ENCODE measurements around the gene OGFOD2. TPM values are rescaled to one million over a fixed set of nuclear protein-coding genes. Genes with fewer than 3 reads are reported as not detected.

OGFOD2 gene
- total and polyA plus RNA-seq, 10 donors = 9.5 to 32.3 (median 20.5) TPM

DNA sequence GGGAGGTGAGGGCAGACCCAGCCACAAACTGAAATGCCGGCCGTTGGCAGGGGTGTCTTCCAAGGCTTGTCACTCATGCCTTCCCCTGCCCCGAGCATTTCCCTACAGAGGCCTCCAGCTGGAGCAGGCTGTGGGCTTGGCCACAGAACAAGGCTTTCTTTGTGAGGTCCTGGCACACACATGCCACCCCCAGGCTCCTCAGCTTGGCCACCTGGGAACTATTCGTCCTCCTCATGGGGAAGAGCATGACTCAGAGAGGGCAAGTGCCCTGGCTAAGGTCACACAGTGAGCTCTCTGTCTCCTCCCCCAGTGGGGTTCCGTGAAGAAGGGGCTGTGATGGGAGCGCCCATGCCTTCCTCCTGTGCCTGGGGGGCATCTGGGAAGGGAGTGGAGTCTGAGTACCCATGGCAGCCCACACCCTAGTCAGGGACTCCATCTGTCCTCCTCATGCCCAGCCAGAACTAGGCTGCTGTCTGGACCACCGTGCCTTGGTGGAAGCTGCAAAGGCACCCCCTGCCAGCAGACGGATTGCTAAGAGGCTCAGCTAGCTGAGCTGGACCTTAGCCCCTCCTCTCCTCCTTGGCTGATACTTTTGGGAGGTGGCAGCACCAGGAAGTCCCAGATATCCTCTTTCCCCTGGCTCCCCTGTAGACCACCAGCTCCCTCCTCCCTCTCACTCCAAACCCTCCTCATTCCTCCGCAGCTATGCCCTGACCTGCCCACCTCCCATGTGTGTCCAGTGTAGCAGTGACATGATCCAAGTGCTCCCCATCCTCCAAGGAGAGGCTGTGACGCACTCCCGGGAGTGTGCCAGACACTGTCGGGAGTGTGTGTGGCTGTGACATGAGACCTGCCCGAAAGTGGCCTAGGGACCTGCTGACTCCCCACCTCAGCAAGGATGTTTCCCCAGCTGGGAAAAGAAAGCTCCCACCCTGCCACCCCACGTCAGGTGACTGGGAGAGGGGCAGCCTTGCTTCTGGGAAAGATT lies 30.1 kb upstream of the OGFOD2 start:
- WGBS, 5 donors = 84 to 92% (median 89%) methylated on average over 9 to 14 of the region's 14 CpGs
- intact Hi-C loops (cut with DNase I; ENCODE audit: low total_unique reads) = no loop called here
- Histone ChIP-seq H3K27me3 (replicated peaks in 1 of 7) (no peaks in the 10 kb centered on the region), H3K27ac (no peak overlapping the region), H3K9me3 (no peaks in the 10 kb centered on the region), H3K36me3 (no peaks in the 10 kb centered on the region), H3K4me3 (no peak overlapping the region), H3K4me1 (peaks cover 3 to 51% (median 27%) of the 10 kb centered on the region in 6 donors)
- DNase-seq = no peak
- TF ChIP-seq POLR2AphosphoS5 (IDR thresholded peaks at IDR 0.05) = no peak

DNA sequence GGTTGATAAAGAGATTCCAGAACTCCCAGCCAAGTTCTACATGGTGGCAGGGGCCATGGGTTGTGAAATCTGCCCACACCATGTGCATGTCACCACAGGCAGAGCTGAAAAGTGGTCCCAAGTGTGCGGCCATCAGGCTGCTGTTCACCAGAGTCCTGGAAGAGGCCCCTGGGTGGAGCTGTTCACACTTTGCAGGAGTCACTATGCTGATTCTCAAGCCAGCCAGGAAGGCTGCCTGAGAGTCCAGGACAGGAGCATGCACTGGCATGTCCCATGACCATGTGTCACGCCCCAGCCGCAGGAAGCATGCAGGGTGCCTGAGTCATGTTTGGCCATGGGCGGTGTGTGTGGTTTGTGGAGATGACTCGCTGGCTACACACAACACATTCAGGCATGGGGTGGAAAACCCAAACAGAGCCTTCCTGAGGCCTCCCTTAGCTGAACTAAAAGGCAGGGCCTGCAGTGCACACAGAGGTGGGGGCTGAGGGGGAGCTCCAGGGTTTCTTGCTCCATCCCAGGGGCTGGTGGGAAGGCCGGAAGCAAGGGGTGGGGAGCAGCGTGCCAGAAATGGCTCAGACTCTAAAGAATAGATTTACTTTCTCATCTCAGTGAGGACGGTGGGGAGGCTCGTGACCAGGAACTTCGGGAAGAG lies 28.2 kb upstream of the OGFOD2 start:
- peak; percentile 88 for DNase-seq
- intact Hi-C loops (cut with DNase I; ENCODE audit: low total_unique reads) = no loop called here
- H3K27me3 ChIP-seq (replicated peaks in 1 of 7) = no peaks in the 10 kb centered on the region
- peak overlapping the region in 6 of 8 donors; percentile 6 to 75 (median 57) for H3K27ac ChIP-seq
- no peaks in the 10 kb centered on the region for H3K9me3 ChIP-seq
- TF ChIP-seq POLR2A (IDR thresholded peaks at IDR 0.05) = no peak
- TF ChIP-seq POLR2AphosphoS5 (IDR thresholded peaks at IDR 0.05) = peak; percentile 59 to 73 (median 59)
- TF ChIP-seq, protein P1, sequence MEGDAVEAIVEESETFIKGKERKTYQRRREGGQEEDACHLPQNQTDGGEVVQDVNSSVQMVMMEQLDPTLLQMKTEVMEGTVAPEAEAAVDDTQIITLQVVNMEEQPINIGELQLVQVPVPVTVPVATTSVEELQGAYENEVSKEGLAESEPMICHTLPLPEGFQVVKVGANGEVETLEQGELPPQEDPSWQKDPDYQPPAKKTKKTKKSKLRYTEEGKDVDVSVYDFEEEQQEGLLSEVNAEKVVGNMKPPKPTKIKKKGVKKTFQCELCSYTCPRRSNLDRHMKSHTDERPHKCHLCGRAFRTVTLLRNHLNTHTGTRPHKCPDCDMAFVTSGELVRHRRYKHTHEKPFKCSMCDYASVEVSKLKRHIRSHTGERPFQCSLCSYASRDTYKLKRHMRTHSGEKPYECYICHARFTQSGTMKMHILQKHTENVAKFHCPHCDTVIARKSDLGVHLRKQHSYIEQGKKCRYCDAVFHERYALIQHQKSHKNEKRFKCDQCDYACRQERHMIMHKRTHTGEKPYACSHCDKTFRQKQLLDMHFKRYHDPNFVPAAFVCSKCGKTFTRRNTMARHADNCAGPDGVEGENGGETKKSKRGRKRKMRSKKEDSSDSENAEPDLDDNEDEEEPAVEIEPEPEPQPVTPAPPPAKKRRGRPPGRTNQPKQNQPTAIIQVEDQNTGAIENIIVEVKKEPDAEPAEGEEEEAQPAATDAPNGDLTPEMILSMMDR (IDR thresholded peaks at IDR 0.05 in 8 of 11, conservative IDR thresholded peaks at IDR 0.05 in 3 of 11) = peak in 2 of 11 experiments; percentile 10 to 13
- H3K36me3 ChIP-seq = no peaks in the 10 kb centered on the region
- H3K4me3 ChIP-seq = no peak overlapping the region
- H3K4me1 ChIP-seq = peaks cover 3 to 58% (median 28%) of the 10 kb centered on the region in 6 donors
- 25 to 48% (median 30%) methylated on average over 6 to 10 of the region's 10 CpGs for WGBS, 5 donors

- WGBS, 5 donors = 42 to 63% (median 55%) methylated on average over 4 to 15 of the region's 15 CpGs
- no peak for DNase-seq
- Histone ChIP-seq H3K4me1 (peaks cover 3 to 60% (median 31%) of the 10 kb centered on the region in 6 donors), H3K27me3 (replicated peaks in 1 of 7) (no peaks in the 10 kb centered on the region), H3K36me3 (no peaks in the 10 kb centered on the region), H3K9me3 (no peaks in the 10 kb centered on the region), H3K27ac (peak overlapping the region in 6 of 8 donors; percentile 6 to 75 (median 57)), H3K4me3 (no peak overlapping the region)
- intact Hi-C loops (cut with DNase I; ENCODE audit: low total_unique reads) = no loop called here
- TF ChIP-seq POLR2AphosphoS5 (IDR thresholded peaks at IDR 0.05) (peak in 2 of 3 donors; percentile 32 to 33), POLR2A (IDR thresholded peaks at IDR 0.05) (no peak)
- TF ChIP-seq, protein P1 (IDR thresholded peaks at IDR 0.05 in 8 of 11, conservative IDR thresholded peaks at IDR 0.05 in 3 of 11) = peak in 6 of 11 experiments; percentile 21 to 30 (median 28)
Observed at GRCh38 chr12:122947352-122947792, 27.7 kb upstream of the OGFOD2 start.

GRCh38 chr12:122948605-122949004 lies 26.4 kb upstream of the OGFOD2 start:
- TF ChIP-seq POLR2AphosphoS5 (IDR thresholded peaks at IDR 0.05) (no peak), POLR2A (IDR thresholded peaks at IDR 0.05) (no peak)
- TF ChIP-seq, protein P1 (IDR thresholded peaks at IDR 0.05 in 8 of 11, conservative IDR thresholded peaks at IDR 0.05 in 3 of 11) = no peak
- H3K4me1 ChIP-seq = peaks cover 3 to 51% (median 24%) of the 10 kb centered on the region in 6 donors
- no peak overlapping the region for H3K27ac ChIP-seq
- H3K27me3 ChIP-seq (replicated peaks in 1 of 7) = no peaks in the 10 kb centered on the region
- 82 to 98% (median 88%) methylated on average over 8 to 14 of the region's 14 CpGs for WGBS, 5 donors
- H3K36me3 ChIP-seq = no peaks in the 10 kb centered on the region
- no peak overlapping the region for H3K4me3 ChIP-seq
- H3K9me3 ChIP-seq = no peaks in the 10 kb centered on the region
- intact Hi-C loops (cut with DNase I; ENCODE audit: low total_unique reads) = no loop called here
- no peak for DNase-seq

Data from spleen (tissue), 11 donors.